ENCODE measurements around the gene GMPR.

The GMPR gene

DNA sequence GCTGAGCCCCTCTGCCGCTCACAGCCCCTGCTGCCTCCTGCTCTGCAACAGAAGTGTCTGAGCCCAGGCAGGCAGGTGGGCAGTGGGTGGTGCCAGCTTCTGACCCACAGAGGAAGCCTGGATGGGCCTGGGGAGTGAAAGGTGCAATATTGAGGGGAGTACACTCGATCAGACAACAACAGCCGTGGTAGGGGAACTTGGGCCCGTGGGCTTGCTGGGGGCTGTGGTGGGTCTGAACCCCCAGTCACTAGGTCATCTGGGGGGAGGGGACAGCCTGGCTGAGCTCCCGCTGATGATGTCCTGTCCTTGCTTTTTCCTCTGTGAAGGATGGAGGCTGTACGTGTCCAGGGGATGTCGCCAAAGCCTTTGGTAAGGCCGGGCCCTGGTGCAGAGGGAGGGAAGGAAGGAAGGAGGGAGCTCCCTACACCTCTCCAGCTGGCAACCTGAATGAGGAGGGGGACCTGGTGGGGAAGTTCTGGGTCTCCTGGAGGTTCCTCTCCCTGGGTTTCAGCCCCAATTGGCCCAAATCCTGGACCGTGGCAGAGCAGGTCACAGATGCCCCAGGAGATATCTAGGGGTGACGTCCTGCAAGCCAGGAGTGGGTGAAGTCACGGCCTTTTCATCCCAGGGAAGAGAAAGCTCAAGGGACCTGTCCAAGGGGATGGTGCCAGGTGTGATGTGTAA is 47.2 kb downstream of the GMPR start:
- DNase-seq (ENCODE audit: insufficient read length, low spot score) (no peak), FAIRE-seq (no peak)
- TF ChIP-seq, protein P1, sequence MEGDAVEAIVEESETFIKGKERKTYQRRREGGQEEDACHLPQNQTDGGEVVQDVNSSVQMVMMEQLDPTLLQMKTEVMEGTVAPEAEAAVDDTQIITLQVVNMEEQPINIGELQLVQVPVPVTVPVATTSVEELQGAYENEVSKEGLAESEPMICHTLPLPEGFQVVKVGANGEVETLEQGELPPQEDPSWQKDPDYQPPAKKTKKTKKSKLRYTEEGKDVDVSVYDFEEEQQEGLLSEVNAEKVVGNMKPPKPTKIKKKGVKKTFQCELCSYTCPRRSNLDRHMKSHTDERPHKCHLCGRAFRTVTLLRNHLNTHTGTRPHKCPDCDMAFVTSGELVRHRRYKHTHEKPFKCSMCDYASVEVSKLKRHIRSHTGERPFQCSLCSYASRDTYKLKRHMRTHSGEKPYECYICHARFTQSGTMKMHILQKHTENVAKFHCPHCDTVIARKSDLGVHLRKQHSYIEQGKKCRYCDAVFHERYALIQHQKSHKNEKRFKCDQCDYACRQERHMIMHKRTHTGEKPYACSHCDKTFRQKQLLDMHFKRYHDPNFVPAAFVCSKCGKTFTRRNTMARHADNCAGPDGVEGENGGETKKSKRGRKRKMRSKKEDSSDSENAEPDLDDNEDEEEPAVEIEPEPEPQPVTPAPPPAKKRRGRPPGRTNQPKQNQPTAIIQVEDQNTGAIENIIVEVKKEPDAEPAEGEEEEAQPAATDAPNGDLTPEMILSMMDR (IDR thresholded peaks at IDR 0.05; ENCODE audit: insufficient read depth, missing control alignments) = no peak

DNA sequence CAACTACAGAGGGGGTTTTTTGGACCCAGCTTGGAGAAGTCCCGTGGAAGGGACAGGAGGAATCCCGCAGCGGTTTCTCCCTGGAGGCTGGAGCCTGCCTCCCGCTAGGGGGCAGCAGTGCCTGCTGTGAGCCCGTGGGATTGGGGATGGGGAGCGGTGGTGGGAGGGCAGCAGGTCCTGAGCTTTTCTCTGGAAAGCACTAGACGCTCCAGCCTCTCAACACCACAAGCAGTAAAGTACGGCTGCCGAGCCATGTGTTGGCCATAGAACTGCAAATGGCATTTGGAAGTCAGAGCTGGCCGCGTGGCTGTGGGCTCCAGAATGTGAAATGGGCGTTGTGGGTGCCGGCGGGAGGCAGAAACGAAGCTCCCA is 47.8 kb downstream of the GMPR start:
- FAIRE-seq (no peak), DNase-seq (ENCODE audit: insufficient read length, low spot score) (peak; percentile 33)
- TF ChIP-seq, protein P1 (IDR thresholded peaks at IDR 0.05; ENCODE audit: insufficient read depth, missing control alignments) = peak; percentile 71

DNA sequence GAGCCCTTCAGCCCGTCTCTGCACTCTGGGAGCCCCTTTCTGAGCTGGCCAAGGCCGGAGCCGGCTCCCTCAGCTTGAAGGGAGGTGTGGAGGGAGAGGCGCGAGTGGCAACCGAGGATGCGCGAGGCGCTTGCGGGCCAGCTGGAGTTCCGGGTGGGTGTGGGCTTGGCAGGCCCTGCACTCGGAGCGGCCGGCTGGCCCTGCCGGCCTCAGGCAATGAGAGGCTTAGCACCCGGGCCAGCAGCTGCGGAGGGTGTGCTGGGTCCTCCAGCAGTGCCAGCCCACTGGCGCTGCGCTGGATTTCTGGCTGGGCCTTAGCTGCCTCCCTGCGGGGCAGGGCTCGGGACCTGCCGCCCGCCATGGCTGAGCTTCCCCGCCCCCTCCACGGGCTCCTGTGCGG is 49.8 kb downstream of the GMPR start:
- TF ChIP-seq, protein P1 (IDR thresholded peaks at IDR 0.05; ENCODE audit: insufficient read depth, missing control alignments) = no peak
- FAIRE-seq = no peak

DNA sequence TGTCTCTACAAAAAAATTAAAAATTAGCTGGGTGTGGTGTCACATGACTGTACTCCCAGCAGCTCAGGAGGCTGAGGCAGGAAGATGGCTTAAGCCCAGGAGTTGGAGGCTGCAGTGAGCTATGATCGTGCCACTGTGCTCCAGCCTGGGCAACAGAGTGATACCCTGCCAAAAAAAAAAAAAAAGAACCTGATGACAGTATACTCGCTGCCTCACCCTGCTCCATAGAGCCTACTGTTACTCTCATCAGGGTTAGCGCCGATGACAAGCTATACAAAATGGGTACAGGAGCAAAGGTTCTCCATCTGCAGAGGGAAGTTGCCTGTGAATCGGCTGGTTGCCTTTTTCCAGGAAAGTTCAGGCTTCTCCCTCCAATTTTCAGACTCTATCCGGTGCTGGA is 53.4 kb downstream of the GMPR start:
- no peak for FAIRE-seq
- TF ChIP-seq, protein P1 (IDR thresholded peaks at IDR 0.05; ENCODE audit: insufficient read depth, missing control alignments) = no peak

More for the DNA sequence above, 49.8 kb downstream of the GMPR start:
- DNase-seq (ENCODE audit: insufficient read length, low spot score) = no peak

DNA sequence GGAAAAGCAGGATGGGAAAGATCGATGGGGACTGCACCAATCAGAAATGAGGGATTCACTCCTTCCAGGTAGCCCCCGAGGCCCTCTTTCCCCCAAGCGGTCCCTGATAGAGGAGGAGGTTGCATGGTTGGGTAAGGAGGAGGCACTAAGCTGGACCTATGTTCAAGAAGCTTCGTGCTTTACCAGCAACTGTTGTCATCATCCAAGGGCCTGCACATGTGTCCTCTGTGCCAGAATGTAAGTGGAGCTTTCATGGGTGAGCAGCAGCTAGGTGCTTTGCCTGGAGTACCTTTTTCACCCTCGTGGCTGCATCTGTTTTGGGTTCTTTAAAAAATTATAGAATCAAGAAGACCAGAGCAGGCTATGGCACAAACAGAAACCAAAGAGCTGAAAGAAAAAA is 54.0 kb downstream of the GMPR start:
- no peak for FAIRE-seq
- TF ChIP-seq, protein P1 (IDR thresholded peaks at IDR 0.05; ENCODE audit: insufficient read depth, missing control alignments) = no peak

More for the DNA sequence above, 53.4 kb downstream of the GMPR start:
- no peak for DNase-seq (ENCODE audit: insufficient read length, low spot score)

DNA sequence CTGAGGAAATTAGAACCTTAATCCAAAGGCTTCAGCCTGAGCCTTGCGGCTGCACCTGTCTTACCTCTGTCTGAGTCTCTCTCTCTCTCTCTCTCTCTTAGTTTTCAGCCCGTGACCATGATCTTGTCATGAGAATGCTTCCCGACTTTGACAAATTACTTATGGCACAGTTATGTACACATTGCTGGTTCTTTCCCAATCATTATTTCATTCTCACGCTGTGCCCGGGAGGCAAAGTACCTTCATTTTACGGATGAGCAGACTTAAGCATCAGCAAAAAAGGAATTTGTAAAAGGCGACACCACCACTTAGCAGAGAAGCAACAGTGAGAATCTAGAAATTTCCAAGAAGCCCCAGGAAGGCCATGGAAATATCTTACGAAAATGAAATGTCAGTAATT is 54.6 kb downstream of the GMPR start:
- DNase-seq (ENCODE audit: insufficient read length, low spot score) (no peak), FAIRE-seq (no peak)

More for the DNA sequence above, 54.0 kb downstream of the GMPR start:
- DNase-seq (ENCODE audit: insufficient read length, low spot score) = no peak

DNA sequence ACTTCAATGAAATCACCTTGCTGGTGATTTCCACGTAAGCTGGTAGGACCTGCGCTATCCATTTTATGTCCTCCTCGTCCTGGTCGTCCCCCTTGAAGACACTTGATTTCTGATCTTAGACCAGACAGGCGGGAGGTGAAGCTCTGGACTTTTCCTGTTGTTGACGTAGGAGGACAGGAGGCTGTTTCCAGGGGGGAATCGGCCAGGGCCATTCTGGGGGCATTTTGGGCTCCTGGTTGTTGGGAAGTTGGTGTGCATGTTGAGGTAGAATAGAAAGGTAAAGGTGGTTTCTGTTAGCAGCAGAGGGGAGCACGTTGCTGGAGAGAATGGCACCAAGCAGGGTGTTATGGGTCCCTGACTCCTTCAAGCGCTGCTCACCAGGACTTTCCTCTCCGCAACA is 56.0 kb downstream of the GMPR start:
- TF ChIP-seq, protein P1 (IDR thresholded peaks at IDR 0.05; ENCODE audit: insufficient read depth, missing control alignments) = no peak
- DNase-seq (ENCODE audit: insufficient read length, low spot score) = no peak
- no peak for FAIRE-seq

More for the DNA sequence above, 54.6 kb downstream of the GMPR start:
- TF ChIP-seq, protein P1 (IDR thresholded peaks at IDR 0.05; ENCODE audit: insufficient read depth, missing control alignments) = no peak
